ENCODE results near the gene JAM2. TPM values are rescaled to one million over a fixed set of nuclear protein-coding genes. Genes with fewer than 3 reads are reported as not detected.

JAM2 gene
- polyA plus RNA-seq (2011; rRNA removed) (0.21 and 0.58 TPM in 2 replicates), polyA minus RNA-seq (2011; rRNA and poly(A)+ RNA removed) (0.10 and 0.19 TPM in 2 replicates)

DNA sequence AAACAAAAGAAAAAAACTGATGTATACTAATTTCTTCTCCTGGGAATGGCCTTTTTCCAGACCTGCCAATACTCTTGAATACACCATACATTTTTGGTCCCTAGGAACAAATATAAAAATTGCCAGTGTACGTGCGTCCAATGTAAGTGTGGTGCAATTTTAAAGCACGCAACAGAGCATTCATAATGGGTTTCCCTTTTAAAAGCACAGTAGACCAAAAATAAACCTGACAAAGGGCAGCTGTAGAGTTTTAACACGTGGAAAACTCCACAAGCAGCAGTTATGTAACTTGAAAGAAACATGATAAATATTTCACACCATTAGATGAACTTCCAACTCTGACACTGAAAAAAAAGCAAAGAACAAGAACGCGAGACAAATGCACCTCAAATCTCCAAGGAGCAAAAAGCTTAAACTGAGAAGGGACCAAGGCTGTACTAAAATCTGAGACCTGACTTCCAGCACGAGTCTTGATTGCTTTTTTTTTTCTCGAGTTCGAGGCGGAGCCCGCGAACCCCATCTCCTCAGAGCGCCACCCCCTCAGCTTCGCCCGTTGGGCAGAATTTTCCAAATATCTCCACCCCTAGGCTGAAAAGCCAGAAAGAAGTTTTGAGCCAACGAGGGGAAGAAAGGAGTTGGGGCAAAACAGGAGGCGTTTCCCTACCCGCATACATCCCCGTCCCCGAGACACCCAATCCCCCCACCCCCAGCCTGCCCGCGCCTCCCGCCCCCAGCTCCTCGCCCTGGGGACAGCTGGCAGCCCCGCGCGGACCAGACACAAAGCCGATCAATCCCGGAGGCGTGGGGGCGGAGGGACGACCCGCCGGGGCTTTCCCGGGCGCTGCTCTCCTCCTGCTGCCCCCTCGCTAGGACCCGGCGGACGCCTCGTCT, at the start of gene JAM2:
Gene JAM2 (plus strand): TSS at position 599 of the 891 bp plus-strand sequence. CDS start 564 bp downstream, outside the sequence.
- POLR2A ChIA-PET, result no interaction called here
- DNase-seq (ENCODE audit: low read depth), result no peak
- TF ChIP-seq, protein P1, sequence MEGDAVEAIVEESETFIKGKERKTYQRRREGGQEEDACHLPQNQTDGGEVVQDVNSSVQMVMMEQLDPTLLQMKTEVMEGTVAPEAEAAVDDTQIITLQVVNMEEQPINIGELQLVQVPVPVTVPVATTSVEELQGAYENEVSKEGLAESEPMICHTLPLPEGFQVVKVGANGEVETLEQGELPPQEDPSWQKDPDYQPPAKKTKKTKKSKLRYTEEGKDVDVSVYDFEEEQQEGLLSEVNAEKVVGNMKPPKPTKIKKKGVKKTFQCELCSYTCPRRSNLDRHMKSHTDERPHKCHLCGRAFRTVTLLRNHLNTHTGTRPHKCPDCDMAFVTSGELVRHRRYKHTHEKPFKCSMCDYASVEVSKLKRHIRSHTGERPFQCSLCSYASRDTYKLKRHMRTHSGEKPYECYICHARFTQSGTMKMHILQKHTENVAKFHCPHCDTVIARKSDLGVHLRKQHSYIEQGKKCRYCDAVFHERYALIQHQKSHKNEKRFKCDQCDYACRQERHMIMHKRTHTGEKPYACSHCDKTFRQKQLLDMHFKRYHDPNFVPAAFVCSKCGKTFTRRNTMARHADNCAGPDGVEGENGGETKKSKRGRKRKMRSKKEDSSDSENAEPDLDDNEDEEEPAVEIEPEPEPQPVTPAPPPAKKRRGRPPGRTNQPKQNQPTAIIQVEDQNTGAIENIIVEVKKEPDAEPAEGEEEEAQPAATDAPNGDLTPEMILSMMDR (IDR thresholded peaks at IDR 0.05; ENCODE audit: insufficient read depth, low read depth, low read length), result no peak
- peak within 1 kb of the TSS; percentile 43 for H3K4me3 ChIP-seq (ENCODE audit: low read depth, low read length)
- CTCF ChIA-PET, result interaction anchor here (0.6 to 2.4 kb wide), 3 partner anchors 11 to 1200 kb away, joined by 3 to 15 read pairs (median 6); no protein-coding TSS in a partner anchor
- no peaks in the 10 kb centered on the region for H3K36me3 ChIP-seq (ENCODE audit: control insufficient read depth, insufficient read depth, low read length)
- H3K27me3 ChIP-seq (ENCODE audit: control insufficient read depth, insufficient read depth, low read length), result peaks cover 9% of the 10 kb centered on the region

DNA sequence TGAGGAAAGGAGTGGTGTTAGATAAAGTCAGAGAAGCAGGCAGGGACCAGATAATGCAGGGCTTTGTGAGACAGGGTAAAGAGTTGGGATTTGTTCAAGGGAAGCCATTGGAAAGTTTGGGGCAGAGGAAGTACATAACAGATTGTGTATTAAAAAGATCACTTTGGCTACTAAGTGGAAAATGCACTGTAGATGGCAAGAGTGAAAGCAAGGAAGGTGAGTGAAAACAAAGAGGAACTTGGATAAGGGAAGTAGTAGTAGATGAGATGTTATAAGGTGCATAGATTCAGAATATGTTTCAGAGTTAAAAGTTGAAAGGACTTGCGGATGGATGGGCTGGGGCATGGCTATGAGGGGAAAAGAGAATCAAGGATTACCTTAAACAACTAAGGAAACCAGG, 49.2 kb upstream of the JAM2 start:
- Histone ChIP-seq H3K36me3 (ENCODE audit: control insufficient read depth, insufficient read depth, low read length) (peaks cover 2% of the 10 kb centered on the region), H3K4me3 (ENCODE audit: low read depth, low read length) (no peak overlapping the region), H3K27me3 (ENCODE audit: control insufficient read depth, insufficient read depth, low read length) (no peaks in the 10 kb centered on the region)
- CTCF ChIA-PET, result interaction anchor here (0.7 to 1.5 kb wide), 2 partner anchors 19 to 119 kb away, joined by 3 read pairs; no protein-coding TSS in a partner anchor
- no peak for DNase-seq (ENCODE audit: low read depth)
- POLR2A ChIA-PET, result no interaction called here
- TF ChIP-seq, protein P1 (IDR thresholded peaks at IDR 0.05; ENCODE audit: insufficient read depth, low read depth, low read length), result no peak

DNA sequence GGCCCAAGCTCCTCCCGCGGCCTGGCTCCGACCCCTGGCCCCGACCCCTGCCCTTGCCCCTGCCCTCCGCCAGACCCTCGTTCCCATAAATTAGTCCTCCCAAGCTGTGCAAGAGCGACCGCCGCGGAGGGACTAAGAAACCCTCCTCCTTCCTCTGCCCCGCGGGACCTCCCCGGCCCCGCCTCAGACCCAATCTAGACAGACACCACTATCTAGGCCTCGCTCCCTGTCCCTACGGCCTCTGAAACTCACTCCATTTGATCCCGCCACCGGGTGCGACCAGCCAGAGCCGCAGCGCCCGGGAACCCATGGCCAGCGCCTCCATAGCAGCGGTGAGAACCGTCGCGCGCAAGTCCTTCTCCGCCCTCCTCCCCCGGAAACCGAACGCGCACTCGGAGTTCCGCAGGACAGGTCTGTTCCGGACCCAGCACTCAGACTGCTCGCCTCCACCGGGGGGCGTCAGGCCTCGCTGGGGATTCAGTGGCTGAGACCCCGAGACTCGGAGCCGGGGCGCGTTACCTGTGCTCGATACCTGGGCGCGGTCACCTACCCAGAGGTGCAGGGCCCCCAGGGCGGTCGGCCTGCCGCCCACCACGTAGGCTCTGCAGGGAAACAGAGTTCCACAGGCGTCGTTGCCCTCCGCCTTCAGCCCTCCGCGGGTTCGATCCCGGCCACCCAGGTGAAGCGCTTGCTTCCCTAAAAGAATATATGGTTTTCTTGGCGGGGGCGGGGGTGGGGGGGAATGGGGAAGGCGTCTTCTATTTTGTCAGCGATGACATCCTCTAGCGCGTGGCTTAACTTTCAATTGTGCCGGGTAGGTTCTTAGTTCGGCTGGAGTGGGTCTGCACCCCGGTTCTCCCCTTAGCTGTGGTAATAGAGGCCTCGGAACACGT, 31.7 kb upstream of the JAM2 start, which contains the start of gene MRPL39:
Gene MRPL39 (minus strand): TSS at position 331 of the 893 bp plus-strand sequence. CDS start 6 bp downstream, at position 325.
- peak; percentile 17 for DNase-seq (ENCODE audit: low read depth)
- ChIA-PET CTCF (interaction anchor here (0.5 to 3.4 kb wide), 28 partner anchors 9 to 1123 kb away, joined by 3 to 40 read pairs (median 4); partner anchors contain the start of genes ATP5PF, GABPA and JAM2), POLR2A (no interaction called here)
- peaks cover 5% of the 10 kb centered on the region for H3K36me3 ChIP-seq (ENCODE audit: control insufficient read depth, insufficient read depth, low read length)
- H3K27me3 ChIP-seq (ENCODE audit: control insufficient read depth, insufficient read depth, low read length), result no peaks in the 10 kb centered on the region
- TF ChIP-seq, protein P1 (IDR thresholded peaks at IDR 0.05; ENCODE audit: insufficient read depth, low read depth, low read length), result peak; percentile 85
- peak within 1 kb of the TSS; percentile 78 for H3K4me3 ChIP-seq (ENCODE audit: low read depth, low read length)

GRCh38 chr21:25608044-25608737, 30.9 kb upstream of the JAM2 start:
- CTCF ChIA-PET, result interaction anchor here (0.5 to 3.4 kb wide), 29 partner anchors 9 to 1123 kb away, joined by 3 to 40 read pairs (median 4); partner anchors contain the start of genes ATP5PF, GABPA and JAM2
- POLR2A ChIA-PET, result no interaction called here
- TF ChIP-seq, protein P1 (IDR thresholded peaks at IDR 0.05; ENCODE audit: insufficient read depth, low read depth, low read length), result peak; percentile 86
- peak overlapping the region; percentile 78 for H3K4me3 ChIP-seq (ENCODE audit: low read depth, low read length)
- peak; percentile 10 for DNase-seq (ENCODE audit: low read depth)
- H3K27me3 ChIP-seq (ENCODE audit: control insufficient read depth, insufficient read depth, low read length), result no peaks in the 10 kb centered on the region
- peaks cover 3% of the 10 kb centered on the region for H3K36me3 ChIP-seq (ENCODE audit: control insufficient read depth, insufficient read depth, low read length)

Data from BJ (cell line).